COR-L47 (cell line): Measurements from ENCODE around the gene HNMT.
A peak's percentile ranks its signal among the peaks of the same experiment; 100 is the strongest.
"Not testable (repeated sequence)": the region's sequence is repeated elsewhere in the genome, so short reads cannot be mapped to it uniquely, and the experiment has no call there.

Source experiments
- DNase-seq: peaks from one replicate; lab custom pipeline; 2025; lab: John Stamatoyannopoulos, UW

The HNMT gene

DNA sequence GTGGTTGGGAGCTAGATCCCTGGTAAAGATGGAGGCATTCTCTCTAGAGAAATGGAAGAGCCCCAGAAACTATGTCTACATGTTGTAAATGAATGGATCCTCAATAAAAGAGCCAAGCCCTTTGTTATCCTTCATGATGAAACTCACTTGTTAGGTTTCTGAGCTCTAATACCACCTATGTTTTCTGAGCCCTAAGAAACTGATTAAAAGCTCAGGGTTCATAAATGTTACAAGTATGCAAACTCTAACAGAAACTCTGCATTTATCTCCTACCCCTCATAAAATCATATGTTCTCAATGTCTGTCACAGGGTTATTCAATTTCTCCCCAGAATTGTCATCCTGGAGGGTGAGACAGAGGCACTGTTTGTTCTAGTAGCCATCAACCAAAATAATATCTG lies 18.0 kb upstream of the HNMT start:
- no peak for DNase-seq

DNA sequence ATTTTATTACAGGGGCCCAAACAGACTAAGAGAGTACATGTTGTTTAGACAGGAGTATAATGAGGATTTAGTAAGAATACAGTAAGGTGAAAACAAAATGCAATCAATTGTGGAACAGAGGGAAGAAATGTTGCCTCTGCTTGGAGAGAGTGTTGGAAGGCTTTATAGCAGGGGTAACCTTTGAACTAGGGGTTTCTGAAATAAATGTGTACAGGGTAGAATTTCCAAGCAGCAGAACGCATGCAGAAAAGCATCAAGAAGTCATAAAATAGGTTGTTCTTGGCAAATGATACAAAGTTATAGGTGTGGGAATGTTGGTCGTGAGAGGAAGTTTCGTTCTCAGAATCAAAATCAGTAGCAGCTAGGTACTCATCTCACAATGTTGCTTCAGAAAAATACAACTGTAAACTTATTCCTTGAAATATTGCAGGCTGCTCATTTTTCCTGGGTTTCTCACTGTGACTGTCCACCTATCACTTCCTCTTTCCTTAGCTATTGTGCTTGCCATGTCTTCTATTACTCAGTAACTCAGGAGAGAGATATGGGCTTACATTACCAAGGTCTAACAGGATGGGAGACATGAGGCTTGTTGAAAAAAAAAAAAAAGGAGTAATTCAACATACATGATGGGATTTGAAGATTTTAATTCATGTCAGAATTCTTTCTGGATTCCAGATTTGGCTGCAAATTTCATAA lies 17.1 kb upstream of the HNMT start:
- DNase-seq = no peak

DNA sequence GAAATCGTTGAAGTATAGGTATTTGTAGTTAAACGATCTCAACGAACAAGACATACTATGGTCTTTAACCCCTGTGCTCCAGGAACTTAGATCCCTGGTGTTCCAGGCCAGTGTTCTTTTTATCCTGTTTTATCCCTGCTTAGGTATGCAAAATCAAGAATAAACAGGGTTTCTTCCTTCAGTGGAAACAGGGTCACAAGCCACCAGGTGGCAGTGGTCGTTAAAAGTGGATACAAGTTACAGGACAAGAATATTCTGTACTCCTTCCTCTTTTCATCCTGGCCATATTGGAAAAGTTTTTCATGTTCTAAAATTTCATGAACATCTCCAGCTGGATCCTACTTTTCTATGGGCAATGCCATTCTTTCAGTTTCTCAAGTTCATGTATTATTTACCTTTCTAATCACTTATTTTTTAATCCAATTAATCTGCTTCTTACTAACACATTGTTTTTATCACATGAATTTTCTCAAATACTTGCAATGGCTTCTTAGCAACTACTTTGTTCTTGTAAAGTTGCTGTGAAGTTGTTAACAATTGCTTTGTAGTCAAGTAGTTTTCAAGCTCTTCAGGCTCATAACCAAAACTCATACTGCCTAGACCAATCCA lies 16.4 kb upstream of the HNMT start:
- peak; percentile 69 for DNase-seq

DNA sequence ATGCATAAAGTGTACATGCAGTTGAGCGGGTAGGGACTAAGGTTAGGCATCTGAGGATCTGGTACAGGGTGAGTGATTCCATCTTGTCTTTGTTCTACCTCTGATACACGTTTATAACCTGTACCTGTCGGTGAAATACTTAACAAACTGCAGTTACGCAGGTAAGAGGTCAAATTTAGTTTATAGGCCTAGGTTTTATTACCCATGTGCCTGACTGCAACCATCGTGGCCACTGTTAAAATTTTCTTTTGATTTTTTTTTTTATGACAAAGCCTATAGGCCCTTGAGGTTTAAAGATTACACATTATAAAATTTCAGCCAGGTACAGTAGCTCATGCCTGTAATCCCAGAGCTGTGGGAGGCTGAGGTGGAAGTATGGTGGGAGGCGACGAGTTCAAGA lies 15.4 kb upstream of the HNMT start:
- no peak for DNase-seq

DNA sequence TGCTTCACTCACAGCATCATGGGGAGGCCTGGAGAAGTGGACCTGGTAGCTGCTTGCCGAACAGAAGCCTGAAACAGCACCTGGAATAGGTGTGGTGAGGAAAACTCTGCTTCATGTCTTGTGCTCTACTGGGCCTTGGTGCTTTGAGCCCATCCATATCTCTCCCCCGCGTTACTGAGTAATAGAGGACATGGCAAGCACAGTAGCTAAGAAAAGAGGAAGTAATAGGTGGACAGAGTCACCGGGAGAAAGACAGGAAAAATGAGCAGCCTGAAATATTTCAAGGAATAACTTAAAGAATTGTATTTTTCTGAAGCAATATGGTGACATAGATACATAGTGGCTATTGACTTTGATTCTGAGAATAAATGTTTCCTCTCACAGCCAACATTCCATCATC lies 14.0 kb upstream of the HNMT start:
- no peak for DNase-seq

DNA sequence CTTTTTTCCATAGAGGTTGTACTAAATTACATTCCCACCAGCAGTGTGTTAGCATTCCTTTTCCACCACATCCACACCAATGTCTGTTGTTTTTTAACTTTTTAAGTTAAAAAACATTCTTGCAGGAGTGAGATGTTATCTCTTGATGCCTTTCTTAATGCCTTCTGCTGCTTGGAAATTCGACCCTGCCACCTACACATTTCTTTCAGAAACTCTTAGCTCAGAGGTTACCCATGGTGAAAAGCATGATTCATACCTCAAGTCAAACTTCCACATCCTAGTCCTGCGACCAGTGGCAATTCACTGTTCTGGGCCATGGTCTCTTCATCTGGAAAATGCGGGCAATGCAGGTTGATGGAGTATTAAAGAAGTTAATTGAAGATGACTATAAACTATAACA lies 12.7 kb upstream of the HNMT start:
- DNase-seq = no peak

DNA sequence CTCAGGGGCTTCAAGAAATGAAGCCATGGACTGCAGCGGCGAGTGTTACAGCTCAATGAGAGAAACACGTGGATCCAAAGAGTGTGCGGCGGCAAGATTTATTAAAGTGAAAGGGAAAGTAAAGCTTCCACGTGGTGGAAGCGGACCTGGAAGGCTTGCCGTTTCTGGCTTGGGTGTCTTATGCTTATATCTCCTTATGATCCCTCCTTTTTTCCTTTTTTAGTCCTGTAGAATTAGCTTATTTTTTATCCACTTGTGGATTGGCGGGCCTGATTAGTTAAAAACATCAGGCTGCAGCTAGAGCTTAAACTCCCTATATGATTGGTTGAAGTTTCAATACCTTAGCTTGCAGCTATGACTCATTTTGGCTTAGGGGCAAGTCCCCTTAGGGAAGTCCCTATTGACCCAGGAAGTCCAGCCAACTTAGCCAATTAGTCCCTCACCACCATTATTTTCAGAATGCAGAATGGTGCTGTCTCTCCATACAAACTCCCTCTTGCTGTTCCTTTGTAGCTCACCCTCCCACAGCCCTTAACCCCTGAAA lies 11.6 kb upstream of the HNMT start:
- DNase-seq = no peak

DNA sequence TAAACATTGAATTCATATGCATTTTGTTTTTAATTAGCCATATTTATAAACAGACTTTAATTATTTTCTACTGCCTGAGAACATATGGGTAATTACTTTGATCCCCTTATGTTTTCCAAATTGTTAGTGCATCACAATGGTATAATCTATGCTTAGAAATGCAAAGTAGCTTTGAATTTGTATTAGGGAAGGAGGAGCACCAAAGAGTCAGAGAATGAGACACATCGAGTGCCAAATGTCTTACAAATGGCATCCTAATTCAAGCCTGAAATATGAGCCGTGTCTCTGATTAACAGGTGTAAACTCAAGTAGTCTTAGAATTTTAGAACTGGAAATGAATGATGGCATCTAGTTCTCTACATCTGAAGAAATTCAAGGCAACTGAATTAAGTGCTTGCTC lies 8.7 kb upstream of the HNMT start:
- DNase-seq = no peak

DNA sequence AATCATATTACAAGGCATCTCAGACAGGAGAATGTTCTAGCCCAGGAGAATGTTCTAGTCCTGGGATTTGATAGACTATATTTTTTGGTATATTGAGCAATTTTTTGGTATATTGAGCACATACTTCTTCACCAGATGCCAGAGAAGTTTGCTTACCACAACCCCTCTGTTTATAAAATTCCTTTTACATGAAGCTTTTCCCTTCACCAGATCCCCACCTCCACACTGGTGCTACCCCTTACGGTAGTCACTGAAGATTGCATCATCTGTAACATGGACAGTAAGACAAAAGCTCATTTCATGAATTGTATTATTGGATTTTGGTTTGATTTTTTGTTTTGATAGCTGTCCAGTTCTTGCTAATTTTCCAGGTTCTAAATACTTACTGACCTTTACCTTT lies 7.2 kb upstream of the HNMT start:
- no peak for DNase-seq

DNA sequence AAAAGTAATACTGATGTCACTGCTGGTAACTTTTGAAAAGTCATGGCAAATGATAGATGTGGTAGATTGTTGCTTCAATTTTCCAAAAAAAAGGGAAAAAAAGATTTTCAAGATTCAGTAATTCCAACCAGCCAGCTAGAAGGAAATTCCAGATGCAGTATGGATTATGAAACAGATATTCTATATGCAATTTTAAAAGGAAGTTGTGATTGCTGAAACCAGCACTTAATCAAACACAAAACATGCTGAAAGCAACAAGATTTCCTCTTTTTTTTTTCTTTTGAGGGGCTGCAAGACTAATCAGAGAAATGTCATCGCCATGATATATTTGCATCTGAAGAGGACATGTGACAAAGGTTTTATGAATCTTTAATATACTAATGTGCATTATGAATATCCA lies 5.1 kb upstream of the HNMT start:
- DNase-seq = no peak

DNA sequence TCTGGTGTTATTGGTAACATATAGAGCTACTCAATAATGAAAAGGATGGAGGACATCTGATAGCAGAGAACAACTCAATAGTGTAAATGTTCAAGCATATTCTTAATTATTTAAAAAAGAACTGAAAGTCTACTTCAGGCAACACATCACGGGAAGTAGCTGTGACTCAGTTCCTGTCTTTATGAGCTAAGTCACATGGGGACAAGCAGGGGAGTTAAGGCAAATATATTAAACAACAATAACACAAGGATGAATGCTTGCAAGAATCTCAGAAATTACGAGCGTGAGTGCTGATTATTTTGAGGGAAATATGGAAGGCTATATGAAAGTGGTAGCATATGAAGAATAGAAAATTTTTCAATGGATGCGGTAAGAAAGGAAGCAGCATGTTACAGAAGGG lies 4.0 kb upstream of the HNMT start:
- no peak for DNase-seq

DNA sequence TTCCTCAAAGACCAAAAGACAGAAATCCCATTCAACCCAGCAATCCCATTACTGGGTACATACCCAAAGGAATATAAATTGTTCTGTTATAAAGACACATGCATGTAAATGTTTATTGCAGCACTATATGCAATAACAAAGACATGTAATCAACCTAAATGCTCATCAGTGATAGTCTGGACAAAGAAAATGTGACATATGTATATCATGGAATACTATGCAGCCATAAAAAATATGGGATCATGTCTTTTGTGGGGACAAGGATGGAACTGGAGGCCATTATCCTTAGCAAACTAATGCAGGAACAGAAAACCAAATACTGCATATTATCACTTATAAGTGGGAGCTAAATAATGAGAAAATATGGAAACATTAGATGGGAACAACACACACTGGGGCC lies 2.7 kb upstream of the HNMT start:
- DNase-seq = no peak

DNA sequence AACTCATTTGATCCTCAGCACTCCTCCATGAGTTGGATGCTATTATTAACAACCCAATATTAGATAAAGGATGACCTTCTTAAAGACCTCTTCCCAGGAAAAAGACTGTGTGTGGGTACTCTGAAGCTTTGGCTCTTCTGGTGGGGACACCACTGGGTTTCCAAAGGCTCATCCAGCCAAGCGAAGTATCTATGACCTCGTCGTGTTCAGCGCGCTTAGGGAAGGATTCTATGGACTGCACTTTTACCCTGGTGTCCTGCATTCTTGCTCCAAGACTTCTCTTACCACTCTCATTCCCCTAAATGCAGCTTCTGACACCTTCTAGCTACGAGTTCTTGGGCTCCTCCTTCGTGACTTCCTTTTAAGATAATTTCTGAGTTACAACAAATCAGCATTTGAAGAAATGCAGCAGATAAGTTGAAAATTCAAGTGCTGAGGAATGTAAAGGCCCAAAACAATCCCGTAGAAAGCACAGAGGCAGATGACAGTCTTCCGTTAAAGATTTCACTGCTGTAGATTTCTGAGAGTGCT lies 673 bp upstream of the HNMT start:
- no peak for DNase-seq

DNA sequence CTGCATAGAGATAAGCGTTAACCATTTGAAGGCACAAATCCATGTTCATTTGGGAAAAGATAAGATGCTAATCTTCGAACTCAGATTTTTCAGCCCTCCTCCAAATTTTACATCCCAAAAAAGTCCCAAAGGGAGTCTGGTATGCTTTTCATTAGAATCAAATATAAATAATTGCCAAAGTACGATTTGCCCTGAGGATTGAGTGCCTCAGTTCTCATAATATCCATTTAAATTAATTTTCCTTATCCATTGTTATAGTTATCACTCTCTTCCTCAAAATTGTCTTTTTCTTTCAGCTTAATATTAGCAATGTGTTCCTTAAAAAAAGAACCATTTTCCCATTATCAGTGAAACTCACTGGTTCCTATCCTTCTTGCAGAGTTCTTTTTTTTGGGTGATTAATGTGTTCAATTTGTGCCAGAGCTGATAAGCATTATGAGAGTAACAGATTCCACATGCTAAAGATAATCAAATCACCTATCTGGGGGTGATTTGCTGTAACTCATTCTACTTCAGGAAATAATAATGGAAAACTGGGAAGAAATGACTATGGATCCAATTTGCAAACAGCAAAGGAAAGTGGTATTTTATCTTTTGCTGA lies 686 bp downstream of the HNMT start:
- DNase-seq = no peak

DNA sequence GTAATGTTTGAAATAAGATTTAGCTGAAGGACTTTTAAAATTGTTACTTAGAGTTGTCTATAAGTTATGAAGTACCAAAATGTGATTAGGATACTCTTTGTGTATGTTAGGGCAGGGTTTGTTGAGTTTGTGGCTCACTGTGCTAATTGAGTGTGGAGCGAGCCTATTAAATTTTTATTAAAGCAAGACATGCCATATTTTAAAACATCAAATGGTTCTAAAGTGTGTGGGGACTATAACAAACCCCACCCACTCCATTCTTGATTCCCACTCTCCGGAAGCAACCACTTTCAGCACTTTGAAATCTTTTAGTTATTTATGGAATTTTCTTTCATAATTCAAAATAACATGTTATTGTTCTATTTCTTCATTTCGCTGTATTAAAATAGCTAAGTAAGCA lies 1.8 kb downstream of the HNMT start:
- DNase-seq = no peak

DNA sequence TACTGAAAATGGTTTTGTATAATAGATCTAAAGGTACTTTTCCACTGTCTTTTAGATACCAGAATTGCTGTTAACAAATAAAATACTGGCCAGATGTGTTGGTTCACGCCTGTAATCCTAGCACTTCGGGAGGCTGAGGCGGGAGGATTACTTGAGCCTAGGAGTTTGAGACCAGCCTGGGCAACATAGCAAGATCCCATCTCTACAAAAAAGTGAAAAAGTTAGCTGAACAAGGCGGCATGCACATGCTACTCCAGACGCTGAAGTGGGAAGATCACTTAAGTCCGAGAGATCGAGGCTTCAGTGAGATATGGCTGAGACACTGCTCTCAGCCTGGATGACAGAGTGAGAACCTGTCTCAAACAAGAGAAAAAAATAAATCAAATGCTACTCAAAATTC lies 2.8 kb downstream of the HNMT start:
- no peak for DNase-seq

DNA sequence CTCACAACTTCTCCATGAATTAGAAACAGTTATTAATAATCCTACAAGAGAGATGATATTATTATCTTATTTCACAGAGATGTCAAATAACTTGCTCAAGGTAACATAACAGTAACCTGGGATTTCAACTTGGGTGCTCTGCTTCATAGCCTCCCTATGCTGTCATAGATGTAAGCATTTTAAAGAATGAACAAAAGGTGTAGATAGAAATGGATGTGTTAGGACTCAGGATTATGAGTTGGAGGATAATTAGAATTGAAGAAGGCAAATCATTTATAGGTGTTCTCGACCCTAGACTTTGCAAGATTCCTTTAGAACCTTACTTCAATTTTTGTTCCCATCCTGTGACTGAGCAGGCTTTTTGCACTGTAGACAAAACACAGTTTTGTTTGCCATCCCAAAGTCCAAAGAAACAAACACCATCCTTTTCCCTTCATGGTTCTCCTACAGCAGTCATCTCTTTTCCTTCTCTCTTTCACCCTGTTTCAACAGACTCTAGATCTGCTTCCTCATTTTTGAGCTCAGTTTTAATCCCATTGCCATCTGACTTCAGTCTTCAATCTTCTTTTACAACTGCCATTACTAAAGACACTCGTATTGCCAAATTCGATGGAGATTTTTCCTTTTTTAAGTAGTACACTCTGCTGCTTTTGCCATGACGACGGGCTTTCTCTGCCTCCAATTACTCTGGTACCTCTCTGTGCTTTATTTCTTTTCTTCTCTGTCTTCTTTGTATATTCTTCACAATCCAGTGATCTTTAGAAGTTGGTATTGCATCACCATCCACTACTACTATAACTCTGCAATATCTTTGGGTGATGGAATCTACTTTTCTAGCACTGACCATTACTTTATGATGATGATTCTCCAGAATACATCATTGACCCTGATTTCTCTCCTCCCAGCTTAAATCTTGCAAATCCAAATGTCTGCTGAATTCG lies 4.5 kb downstream of the HNMT start:
- no peak for DNase-seq

DNA sequence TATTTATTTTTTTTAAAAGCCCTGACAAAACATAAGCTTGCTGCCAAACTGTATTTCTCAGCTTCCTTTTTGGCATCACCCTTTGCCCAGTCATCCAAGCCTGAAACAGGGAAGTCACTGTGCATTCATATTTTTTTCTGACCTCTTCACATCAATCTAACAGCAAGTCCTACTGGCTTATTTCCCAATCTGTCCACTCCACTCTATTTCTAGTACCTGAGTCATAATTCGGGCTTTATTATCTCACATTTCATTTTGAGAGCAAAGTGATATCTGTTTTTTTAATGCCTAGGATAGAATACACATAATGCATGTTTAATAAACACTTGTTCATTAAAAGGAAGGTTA lies 5.1 kb downstream of the HNMT start:
- DNase-seq = no peak

DNA sequence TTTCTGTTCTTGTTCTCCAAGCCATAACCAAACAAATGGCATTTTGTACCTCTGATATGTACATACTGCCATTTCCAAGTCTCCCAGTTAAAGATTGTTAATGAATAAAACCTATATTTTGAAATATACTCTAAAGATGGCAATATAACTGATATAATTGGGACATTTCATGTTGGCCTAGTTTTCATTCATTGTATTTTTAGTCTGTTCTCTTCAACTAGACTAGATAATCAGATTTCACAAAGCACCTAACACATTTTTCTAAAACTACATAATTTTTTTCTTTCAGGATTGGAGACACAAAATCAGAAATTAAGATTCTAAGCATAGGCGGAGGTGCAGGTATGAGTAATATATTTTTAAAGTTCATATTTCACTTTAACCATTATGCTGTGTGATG lies 5.6 kb downstream of the HNMT start:
- DNase-seq = no peak

DNA sequence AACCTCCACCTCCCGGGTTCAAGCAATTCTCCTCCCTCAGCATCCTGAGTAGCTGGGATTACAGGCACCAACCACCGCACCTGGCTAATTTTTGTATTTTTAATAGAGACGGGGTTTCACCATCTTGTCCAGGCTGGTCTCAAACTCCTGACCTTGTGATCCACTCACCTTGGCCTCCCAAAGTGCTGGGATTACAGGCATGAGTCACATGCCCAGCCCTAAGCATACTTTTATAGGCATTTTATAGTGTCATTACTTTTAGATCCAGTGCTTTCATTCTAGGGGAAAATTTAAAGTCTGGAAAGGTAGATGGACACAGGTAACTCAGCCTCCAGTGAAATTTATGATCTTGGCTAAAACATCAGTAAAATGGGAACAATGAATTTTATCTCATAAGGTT lies 7.0 kb downstream of the HNMT start:
- not testable (repeated sequence) for DNase-seq

DNA sequence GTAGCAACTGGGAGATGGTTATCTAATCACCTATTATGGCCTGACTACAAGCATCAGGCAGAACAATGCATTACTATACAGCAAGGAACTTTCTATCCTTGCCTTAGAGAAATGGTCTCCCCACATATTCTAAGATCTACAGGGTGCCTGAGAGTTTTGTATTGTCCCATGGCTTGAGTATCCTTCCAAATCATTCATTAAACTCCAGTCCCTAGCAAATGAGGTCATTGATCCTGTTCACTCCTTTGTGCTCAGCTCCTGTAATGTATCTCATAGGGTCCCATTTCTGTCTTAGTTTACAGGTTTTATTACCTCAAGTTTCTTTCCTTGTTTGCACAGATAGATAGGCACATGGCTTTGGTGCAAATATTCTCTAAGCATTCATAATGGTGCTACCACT lies 9.0 kb downstream of the HNMT start:
- no peak for DNase-seq
